ENCODE data around the gene PPFIA4.

The PPFIA4 gene

DNA sequence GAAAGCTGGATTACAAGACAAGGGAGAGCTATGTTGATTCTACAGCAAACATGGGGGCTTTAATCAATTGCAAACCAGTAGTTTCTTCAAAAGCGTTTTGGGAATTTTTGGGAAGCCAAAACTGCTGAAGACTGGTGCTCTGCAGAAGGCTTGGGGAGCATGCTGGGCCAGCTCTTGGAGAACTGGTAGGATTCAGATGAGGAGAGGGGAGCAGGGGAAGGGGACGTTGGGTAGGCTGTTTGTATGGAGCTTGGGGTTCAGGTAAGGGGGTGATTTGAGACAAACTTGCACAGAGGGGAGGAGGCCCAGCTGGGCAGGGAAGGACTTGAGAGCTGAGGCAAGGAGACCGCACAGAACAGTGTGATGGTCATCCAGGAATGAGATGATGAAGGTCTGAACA, 62.1 kb downstream of the PPFIA4 start:
- POLR2A ChIA-PET, result no interaction called here

DNA sequence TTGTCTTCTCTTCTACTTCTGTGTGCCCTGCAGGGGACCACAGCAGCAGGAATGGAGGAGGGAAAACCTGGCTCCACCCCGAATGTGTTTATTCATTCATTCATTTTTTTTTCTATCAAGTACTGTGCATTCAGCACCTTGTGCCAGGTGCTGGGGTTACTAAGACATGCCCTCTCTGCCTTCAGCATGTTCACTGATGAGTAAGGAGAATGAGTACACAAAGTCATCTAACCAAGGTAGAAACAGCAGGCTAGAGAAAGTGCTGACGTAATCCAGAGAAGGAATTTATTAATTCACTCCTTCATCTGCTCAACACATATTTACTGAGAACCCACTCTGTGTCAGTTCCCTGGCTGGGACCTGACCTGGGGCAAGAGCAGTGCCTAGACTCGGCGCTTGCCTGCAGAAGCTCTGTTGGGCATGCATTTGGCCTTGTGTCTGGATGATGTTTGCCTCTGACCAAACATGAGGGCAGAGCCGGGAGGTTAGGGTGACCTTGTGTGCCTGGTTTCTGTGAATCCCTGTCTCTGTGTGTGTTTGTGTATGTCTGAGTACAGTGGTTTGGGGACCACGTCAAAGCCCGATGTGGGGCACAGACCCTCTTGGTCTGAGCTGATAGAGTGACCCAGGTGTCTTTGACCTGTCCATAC, 62.8 kb downstream of the PPFIA4 start:
- CTCF ChIA-PET, result no interaction called here
- POLR2A ChIA-PET, result no interaction called here
- no peak for DNase-seq (ENCODE audit: extremely low spot score)
- TF ChIP-seq SP1 (IDR thresholded peaks at IDR 0.05), result no peak
- TF ChIP-seq HDGF (IDR thresholded peaks at IDR 0.05; ENCODE audit: borderline replicate concordance), result no peak
- TF ChIP-seq CTBP1 (IDR thresholded peaks at IDR 0.05; ENCODE audit: borderline replicate concordance), result no peak
- TF ChIP-seq BHLHE40 (IDR thresholded peaks at IDR 0.05; ENCODE audit: borderline replicate concordance), result no peak
- TF ChIP-seq ZNF384 (IDR thresholded peaks at IDR 0.05), result no peak
- no peak for TF ChIP-seq TARDBP (IDR thresholded peaks at IDR 0.05)
- TF ChIP-seq ARNT (IDR thresholded peaks at IDR 0.05), result no peak

More for the DNA sequence above, 62.1 kb downstream of the PPFIA4 start:
- no peak for DNase-seq (ENCODE audit: extremely low spot score)
- CTCF ChIA-PET, result no interaction called here
- no peak for TF ChIP-seq TARDBP (IDR thresholded peaks at IDR 0.05)
- TF ChIP-seq, protein P1, sequence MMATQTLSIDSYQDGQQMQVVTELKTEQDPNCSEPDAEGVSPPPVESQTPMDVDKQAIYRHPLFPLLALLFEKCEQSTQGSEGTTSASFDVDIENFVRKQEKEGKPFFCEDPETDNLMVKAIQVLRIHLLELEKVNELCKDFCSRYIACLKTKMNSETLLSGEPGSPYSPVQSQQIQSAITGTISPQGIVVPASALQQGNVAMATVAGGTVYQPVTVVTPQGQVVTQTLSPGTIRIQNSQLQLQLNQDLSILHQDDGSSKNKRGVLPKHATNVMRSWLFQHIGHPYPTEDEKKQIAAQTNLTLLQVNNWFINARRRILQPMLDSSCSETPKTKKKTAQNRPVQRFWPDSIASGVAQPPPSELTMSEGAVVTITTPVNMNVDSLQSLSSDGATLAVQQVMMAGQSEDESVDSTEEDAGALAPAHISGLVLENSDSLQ (IDR thresholded peaks at IDR 0.05), result no peak
- no peak for TF ChIP-seq FOXK2 (IDR thresholded peaks at IDR 0.05)
- no peak for TF ChIP-seq ELF4 (IDR thresholded peaks at IDR 0.05)
- TF ChIP-seq ARNT (IDR thresholded peaks at IDR 0.05), result no peak
- no peak for TF ChIP-seq BHLHE40 (IDR thresholded peaks at IDR 0.05; ENCODE audit: borderline replicate concordance)

DNA sequence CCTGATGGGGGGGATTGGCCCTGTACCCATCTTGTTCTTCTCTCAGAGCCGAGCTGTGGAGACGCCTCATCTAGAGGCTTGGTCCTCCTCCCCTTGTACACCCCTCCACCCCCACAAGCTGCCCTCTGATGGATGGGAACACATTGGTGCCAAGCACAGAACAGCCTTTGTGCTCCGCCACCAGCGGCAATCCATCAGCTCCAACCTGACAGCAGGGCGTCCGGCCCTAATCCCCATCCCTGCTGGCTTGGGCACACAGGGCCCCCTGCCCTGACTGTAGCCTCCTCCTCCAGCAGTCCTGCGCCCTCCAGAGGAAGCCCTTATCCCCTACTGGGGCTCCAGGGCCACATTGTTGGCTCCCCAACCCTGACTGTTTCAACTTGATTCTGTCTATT, 63.4 kb downstream of the PPFIA4 start:
- CTCF ChIA-PET, result no interaction called here

DNA sequence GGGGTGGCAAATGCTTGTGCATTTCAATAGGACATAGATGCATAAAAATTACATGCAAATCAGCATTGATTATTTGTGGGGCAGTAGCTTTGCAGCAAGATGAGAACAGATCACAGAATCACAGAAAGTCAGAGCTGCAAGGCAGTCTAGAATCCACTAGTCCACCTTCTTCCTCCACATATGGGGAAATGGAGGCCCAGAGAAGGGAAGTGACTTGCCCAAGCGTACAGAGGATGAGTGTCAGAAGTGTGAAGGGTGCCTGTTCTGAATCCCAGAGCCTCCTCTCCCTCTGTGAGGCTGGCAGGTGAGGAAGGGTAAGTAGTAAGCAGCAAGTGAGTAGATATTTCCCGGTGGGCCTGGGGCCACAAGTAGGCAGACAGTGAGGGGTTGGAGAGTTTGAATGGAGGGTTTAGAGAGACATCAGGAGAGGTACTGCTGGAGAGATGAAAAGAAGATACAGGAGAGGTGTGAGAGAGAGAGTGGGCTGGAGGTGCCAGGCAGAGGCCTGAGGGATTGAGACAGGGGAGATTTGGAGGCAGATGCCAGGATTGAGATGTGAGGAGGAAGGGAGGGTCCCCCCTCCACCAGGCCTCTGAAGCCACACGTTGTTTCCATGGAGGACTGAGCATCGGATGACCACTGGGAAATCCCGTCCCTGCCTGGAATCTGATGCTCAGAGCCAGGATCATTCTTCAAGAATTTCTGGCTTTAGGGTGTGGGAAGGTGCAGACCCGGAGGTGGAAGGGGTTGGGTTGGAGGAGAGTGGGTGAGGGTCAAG, 64.3 kb downstream of the PPFIA4 start:
- POLR2A ChIA-PET, result no interaction called here
- no peak for DNase-seq (ENCODE audit: extremely low spot score)
- no peak for TF ChIP-seq CTBP1 (IDR thresholded peaks at IDR 0.05; ENCODE audit: borderline replicate concordance)
- TF ChIP-seq, protein P1 (IDR thresholded peaks at IDR 0.05), result no peak
- no peak for TF ChIP-seq FOXA1 (IDR thresholded peaks at IDR 0.05)
- TF ChIP-seq FOXK2 (IDR thresholded peaks at IDR 0.05), result no peak
- CTCF ChIA-PET, result no interaction called here

More for the DNA sequence above, 63.4 kb downstream of the PPFIA4 start:
- DNase-seq (ENCODE audit: extremely low spot score), result no peak
- no peak for TF ChIP-seq SP1 (IDR thresholded peaks at IDR 0.05)
- TF ChIP-seq, protein P1 (IDR thresholded peaks at IDR 0.05), result 0 out of 2 replicates have a peak, but pooled peaks have one; percentile 22
- POLR2A ChIA-PET, result no interaction called here

DNA sequence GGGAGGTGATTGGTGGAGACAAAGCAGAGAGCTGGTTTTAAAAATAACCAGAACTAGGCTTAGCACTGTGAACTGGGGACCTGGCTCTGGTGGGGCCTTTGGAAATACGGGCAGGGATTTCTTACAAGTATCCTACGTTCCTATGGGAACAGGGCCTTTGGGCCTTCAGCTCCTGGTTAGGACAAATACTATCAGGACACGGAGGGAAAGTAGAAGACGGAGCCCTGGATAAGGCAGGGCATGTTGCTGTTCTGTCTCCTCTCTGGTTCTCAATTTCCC, 64.8 kb downstream of the PPFIA4 start:
- POLR2A ChIA-PET, result no interaction called here
- DNase-seq (ENCODE audit: extremely low spot score), result no peak
- no peak for TF ChIP-seq NFRKB (IDR thresholded peaks at IDR 0.05)
- TF ChIP-seq ARNT (IDR thresholded peaks at IDR 0.05), result no peak
- TF ChIP-seq CTBP1 (IDR thresholded peaks at IDR 0.05; ENCODE audit: borderline replicate concordance), result no peak
- no peak for TF ChIP-seq TARDBP (IDR thresholded peaks at IDR 0.05)
- TF ChIP-seq FOXK2 (IDR thresholded peaks at IDR 0.05), result no peak
- TF ChIP-seq HDGF (IDR thresholded peaks at IDR 0.05; ENCODE audit: borderline replicate concordance), result no peak
- TF ChIP-seq FOXA1 (IDR thresholded peaks at IDR 0.05), result no peak
- no peak for TF ChIP-seq L3MBTL2 (conservative IDR thresholded peaks at IDR 0.05)
- no peak for TF ChIP-seq SP1 (IDR thresholded peaks at IDR 0.05)
- no peak for TF ChIP-seq SUZ12 (IDR thresholded peaks at IDR 0.05)
- no peak for TF ChIP-seq LEF1 (IDR thresholded peaks at IDR 0.05; ENCODE audit: borderline replicate concordance)
- TF ChIP-seq FOXM1 (IDR thresholded peaks at IDR 0.05; ENCODE audit: borderline replicate concordance), result no peak
- TF ChIP-seq BHLHE40 (IDR thresholded peaks at IDR 0.05; ENCODE audit: borderline replicate concordance), result no peak
- TF ChIP-seq, protein P1 (IDR thresholded peaks at IDR 0.05), result no peak
- TF ChIP-seq ZNF384 (IDR thresholded peaks at IDR 0.05), result no peak
- no peak for TF ChIP-seq ELF4 (IDR thresholded peaks at IDR 0.05)
- CTCF ChIA-PET, result no interaction called here

DNA sequence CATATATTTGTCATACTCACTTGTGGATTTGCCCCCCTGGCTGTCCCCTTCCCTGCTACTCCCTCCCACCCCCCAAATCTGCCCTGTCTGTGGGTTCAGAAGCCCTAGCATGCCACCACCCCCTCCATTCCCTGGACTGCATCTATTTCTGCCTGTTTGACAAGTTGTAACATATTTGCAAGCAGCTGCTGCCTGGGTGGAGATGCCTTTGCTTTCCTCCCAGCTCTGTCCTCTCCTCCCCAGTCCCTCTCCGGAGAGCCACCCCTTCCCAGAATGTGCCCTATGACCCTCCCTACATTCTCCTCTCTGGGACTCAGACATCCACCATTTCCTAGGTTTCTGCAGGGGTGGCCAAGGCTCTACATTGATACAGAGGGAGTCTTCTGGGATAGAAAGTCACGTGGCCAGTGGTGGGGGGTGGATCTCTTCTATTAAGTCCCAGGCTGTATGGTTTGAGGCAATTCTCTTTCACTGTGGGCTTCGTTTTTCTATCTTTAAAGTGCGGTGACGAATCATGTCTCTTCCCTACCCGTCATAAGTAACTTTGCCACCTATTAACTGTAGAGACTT, 65.6 kb downstream of the PPFIA4 start:
- TF ChIP-seq TARDBP (IDR thresholded peaks at IDR 0.05) (no peak), BHLHE40 (IDR thresholded peaks at IDR 0.05; ENCODE audit: borderline replicate concordance) (no peak), FOXM1 (IDR thresholded peaks at IDR 0.05; ENCODE audit: borderline replicate concordance) (no peak), ZNF384 (IDR thresholded peaks at IDR 0.05) (no peak), ELF4 (IDR thresholded peaks at IDR 0.05) (no peak), L3MBTL2 (conservative IDR thresholded peaks at IDR 0.05) (no peak), LEF1 (IDR thresholded peaks at IDR 0.05; ENCODE audit: borderline replicate concordance) (no peak), HDGF (IDR thresholded peaks at IDR 0.05; ENCODE audit: borderline replicate concordance) (no peak), FOXA1 (IDR thresholded peaks at IDR 0.05) (no peak), ARNT (IDR thresholded peaks at IDR 0.05) (no peak), CTBP1 (IDR thresholded peaks at IDR 0.05; ENCODE audit: borderline replicate concordance) (no peak), FOXK2 (IDR thresholded peaks at IDR 0.05) (no peak), SUZ12 (IDR thresholded peaks at IDR 0.05) (no peak), NFRKB (IDR thresholded peaks at IDR 0.05) (no peak), SP1 (IDR thresholded peaks at IDR 0.05) (no peak)
- TF ChIP-seq, protein P1 (IDR thresholded peaks at IDR 0.05), result no peak
- DNase-seq (ENCODE audit: extremely low spot score), result no peak
- CTCF ChIA-PET, result no interaction called here
- POLR2A ChIA-PET, result no interaction called here
